Gastrocnemius medialis (tissue), 4 donors: ENCODE measurements around the gene PCCA. TPM values are rescaled to one million over a fixed set of nuclear protein-coding genes. Genes with fewer than 3 reads are reported as not detected.
"Not testable (repeated sequence)": the region's sequence is repeated elsewhere in the genome, so short reads cannot be mapped to it uniquely, and the experiment has no call there.

Source experiments
- ATAC-seq, 2 donors: fragments of 150-250 bp; one replicate each; pipeline ENCODE4 v1.9.1; 2016
- DNase-seq, 2 donors: peaks; one replicate each; pipeline ENCODE4 v3.0.0-alpha.2; 2019
- H3K27ac ChIP-seq, 4 donors: fragments of 200-600 bp; sonication (generic); 1 replicate in 1 of 4; 2 replicates in 3 of 4; pipeline ENCODE4 v1.5.1; 2016 to 2018; ENCODE audit warnings: mild to moderate bottlenecking in 2 of 4, moderate library complexity in 1 of 4
- H3K27me3 ChIP-seq, 3 donors: fragments of 200-600 bp; sonication (generic) in 2 of 3; 1 replicate in 1 of 3; 2 replicates in 2 of 3; pipeline versions ENCODE4 v1.5.1 to v1.6.0; 2016 to 2019; ENCODE audit warnings: mild to moderate bottlenecking in 1 of 3, moderate library complexity in 1 of 3
- H3K36me3 ChIP-seq, 2 donors: fragments of 200-600 bp; sonication (generic) in 1 of 2; one replicate each; pipeline ENCODE4 v1.5.1; 2017 to 2018
- H3K4me1 ChIP-seq, 2 donors: fragments of 200-600 bp; sonication (generic) in 1 of 2; one replicate each; pipeline ENCODE4 v1.5.1; 2016 to 2017; ENCODE audit warnings: mild to moderate bottlenecking in 2 of 2
- H3K4me3 ChIP-seq, 4 donors: fragments of 200-600 bp; sonication (generic) in 3 of 4; 1 replicate in 1 of 4; 2 replicates in 3 of 4; pipeline ENCODE4 v1.5.1; 2016 to 2019; ENCODE audit warnings: mild to moderate bottlenecking in 2 of 4
- H3K9me3 ChIP-seq, 3 donors: fragments of 200-600 bp; sonication (generic) in 2 of 3; 1 replicate in 1 of 3; 2 replicates in 2 of 3; pipeline ENCODE4 v1.5.1; 2016 to 2019
- POLR2A ChIP-seq, 2 donors: fragments of 450-650 bp; IDR thresholded peaks; one replicate each; pipeline ENCODE4 v1.6.1; 2017; ENCODE audit warnings: antibody characterized with exemption in 2 of 2, mild to moderate bottlenecking in 2 of 2, moderate library complexity in 2 of 2
- in situ Hi-C, 4 donors: fragments of 200-750 bp; cut with MboI; loops; one replicate each; pipeline versions ENCODE4 v1.15.0 to v1.8.0; 2017; ENCODE audit warnings: low sequenced_read_pairs in 4 of 4
- intact Hi-C: fragments of 100-400 bp; cut with DNase I; formaldehyde crosslinking; loops from one replicate; pipeline ENCODE4 v1.15.1; 2023; ENCODE audit warnings: low total_unique reads
- total RNA-seq, 4 donors: library from RNA; depleted of rRNA; stranded (reverse); fragments of >200 nt; gene quantifications; one replicate each; pipeline versions ENCODE4 v1.1.0 to v1.2.3, GENCODE V29; 2016
- TF ChIP-seq, protein P1 (sequence below), 5 experiments: fragments of 450-650 bp in 3 of 5; fragments of 200-600 bp in 2 of 5; sonication (generic) in 2 of 5; IDR thresholded peaks in 4 of 5; conservative IDR thresholded peaks in 1 of 5; 1 replicate in 4 of 5; 2 replicates in 1 of 5; pipeline ENCODE4 v1.5.1; 2016 to 2019; ENCODE audit warnings: antibody characterized with exemption in 5 of 5, mild to moderate bottlenecking in 3 of 5, moderate library complexity in 3 of 5

The PCCA gene
- total RNA-seq, 4 donors from 2014 or later, result 7.5 to 19.5 (median 10.8) TPM

DNA sequence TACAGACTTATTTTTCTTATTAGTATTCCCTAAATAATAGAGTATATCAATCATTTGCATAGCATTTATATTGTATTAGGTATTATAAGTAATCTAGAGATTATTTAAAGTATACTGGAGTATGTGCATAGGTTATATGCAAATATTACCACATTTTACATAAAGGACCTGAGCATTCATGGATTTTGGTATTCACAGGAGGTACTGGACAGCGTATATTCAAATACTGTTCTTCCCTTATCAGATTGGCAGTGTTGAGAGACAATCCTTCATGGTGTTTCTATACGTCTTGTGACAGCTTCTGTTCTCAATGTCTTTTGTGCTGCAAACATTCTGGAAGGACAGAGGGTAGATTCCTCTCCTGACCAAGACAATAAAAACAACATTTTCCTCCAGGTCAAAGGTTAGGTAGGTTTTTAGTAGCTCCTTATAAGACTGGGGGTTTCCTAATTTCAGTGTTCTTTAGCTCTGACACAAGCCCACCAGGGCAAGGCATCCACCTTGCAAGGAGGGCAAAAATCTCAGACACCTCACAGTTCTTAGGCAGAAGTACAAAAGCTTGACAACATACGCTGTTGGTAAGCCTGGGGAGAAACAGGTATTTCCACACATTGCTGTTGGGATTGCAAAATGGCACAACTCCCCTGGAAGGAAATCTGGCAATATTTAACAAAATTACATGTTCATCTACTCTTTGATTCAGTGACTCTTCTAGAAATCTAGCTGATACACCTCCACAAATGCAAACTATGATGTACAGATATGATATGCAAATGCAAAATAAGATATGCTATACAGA, 20.6 kb upstream of the PCCA start:
- Histone ChIP-seq H3K9me3 (no peaks in the 10 kb centered on the region), H3K4me1 (no peaks in the 10 kb centered on the region), H3K27me3 (no peaks in the 10 kb centered on the region), H3K27ac (no peak overlapping the region), H3K4me3 (no peak overlapping the region), H3K36me3 (no peaks in the 10 kb centered on the region)
- TF ChIP-seq, protein P1, sequence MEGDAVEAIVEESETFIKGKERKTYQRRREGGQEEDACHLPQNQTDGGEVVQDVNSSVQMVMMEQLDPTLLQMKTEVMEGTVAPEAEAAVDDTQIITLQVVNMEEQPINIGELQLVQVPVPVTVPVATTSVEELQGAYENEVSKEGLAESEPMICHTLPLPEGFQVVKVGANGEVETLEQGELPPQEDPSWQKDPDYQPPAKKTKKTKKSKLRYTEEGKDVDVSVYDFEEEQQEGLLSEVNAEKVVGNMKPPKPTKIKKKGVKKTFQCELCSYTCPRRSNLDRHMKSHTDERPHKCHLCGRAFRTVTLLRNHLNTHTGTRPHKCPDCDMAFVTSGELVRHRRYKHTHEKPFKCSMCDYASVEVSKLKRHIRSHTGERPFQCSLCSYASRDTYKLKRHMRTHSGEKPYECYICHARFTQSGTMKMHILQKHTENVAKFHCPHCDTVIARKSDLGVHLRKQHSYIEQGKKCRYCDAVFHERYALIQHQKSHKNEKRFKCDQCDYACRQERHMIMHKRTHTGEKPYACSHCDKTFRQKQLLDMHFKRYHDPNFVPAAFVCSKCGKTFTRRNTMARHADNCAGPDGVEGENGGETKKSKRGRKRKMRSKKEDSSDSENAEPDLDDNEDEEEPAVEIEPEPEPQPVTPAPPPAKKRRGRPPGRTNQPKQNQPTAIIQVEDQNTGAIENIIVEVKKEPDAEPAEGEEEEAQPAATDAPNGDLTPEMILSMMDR (IDR thresholded peaks at IDR 0.05 in 4 of 5, conservative IDR thresholded peaks at IDR 0.05 in 1 of 5), result no peak
- TF ChIP-seq POLR2A (IDR thresholded peaks at IDR 0.05), result no peak
- ATAC-seq (no peak), DNase-seq (no peak)
- intact Hi-C loops (no loop called here), in situ Hi-C loops (no loop called here)

DNA sequence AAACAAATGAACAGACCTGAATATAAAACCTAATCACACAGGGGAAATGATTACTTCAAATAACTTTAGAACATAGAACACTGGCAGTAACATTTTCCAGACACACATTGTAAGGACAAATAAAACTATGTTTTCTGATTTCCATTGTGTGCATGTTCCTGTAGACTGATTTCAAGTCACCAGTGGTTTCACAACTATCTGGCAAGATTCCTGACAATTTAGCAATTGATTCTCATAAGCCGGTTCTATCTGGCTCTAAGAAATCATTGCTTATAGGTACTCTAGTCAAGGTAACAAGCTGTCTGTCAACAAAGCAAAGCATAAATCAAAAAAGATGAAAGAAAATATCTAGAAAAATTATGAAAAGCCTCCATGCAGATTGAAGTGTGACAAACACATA, 19.6 kb upstream of the PCCA start:
- no peaks in the 10 kb centered on the region for H3K36me3 ChIP-seq
- no peaks in the 10 kb centered on the region for H3K9me3 ChIP-seq
- H3K27me3 ChIP-seq, result no peaks in the 10 kb centered on the region
- H3K4me1 ChIP-seq, result no peaks in the 10 kb centered on the region
- H3K27ac ChIP-seq, result no peak overlapping the region
- TF ChIP-seq, protein P1 (IDR thresholded peaks at IDR 0.05 in 4 of 5, conservative IDR thresholded peaks at IDR 0.05 in 1 of 5), result no peak
- no peak for TF ChIP-seq POLR2A (IDR thresholded peaks at IDR 0.05)
- intact Hi-C loops, result no loop called here
- in situ Hi-C loops, result no loop called here
- ATAC-seq (no peak), DNase-seq (no peak)
- H3K4me3 ChIP-seq, result no peak overlapping the region

DNA sequence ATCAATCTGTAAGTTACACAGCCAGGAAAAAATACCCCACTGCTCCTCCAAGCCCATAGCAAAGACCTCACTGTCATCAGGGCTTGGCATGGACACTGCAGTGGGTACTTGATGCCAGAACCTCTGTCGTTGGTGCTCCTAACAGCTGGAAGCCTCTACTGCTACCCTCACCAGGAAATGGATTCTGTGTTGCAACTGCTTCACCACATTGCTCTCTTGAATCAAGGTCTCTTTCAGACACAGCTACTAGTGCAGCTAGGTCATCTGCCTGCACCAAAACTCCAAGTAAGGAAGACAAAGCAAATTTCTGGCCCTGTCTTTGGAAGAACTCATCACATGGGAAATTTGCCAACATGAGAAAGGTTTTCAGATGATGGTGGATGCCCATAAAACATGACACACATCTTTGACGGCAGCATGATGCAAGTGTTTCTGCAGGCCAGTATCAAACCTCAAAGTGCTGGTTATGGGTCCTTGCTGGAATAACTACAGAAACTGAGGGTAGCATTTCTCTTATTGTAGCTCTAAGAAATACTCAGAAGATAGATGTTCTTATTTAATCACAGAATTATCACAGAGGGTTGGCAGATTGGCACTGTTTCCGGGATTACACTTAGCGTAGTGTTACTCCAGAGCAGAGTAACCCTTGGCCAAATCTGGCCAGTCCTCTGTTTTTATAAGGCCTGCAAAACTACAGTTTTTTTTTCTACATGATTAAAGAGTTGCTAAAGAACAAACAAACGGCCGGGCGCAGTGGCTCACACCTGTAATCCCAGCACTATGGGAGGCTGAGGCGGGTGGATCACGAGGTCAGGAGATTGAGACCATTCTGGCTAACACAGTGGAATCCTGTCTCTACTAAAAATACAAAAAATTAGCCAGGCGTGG, 12.9 kb upstream of the PCCA start:
- in situ Hi-C loops (no loop called here), intact Hi-C loops (no loop called here)
- Histone ChIP-seq H3K4me1 (no peaks in the 10 kb centered on the region), H3K4me3 (no peak overlapping the region), H3K9me3 (no peaks in the 10 kb centered on the region), H3K27me3 (no peaks in the 10 kb centered on the region), H3K36me3 (no peaks in the 10 kb centered on the region), H3K27ac (no peak overlapping the region)
- ATAC-seq (no peak), DNase-seq (no peak)
- TF ChIP-seq, protein P1 (IDR thresholded peaks at IDR 0.05 in 4 of 5, conservative IDR thresholded peaks at IDR 0.05 in 1 of 5), result no peak
- TF ChIP-seq POLR2A (IDR thresholded peaks at IDR 0.05), result no peak

DNA sequence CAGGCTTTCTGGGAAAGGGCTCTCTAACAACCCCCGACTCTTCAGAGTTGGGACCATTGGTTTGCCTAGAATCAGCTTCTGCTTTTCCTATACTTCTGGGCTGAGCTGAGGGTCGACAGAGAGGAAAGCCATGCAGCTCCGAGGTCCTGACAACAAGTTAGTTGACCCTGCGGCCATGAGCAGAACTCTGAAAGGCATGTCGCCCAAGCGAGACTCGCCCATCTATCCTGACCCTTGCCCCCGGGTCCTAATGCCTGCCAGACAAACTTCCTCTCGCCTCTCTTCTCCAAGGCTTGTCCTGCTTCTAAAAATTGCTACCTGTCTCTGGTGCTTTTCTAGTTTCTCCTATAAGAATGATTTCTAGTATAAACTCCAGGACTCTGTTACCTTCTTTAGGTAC, 9.9 kb upstream of the PCCA start:
- ATAC-seq, DNase-seq, intact Hi-C loops, H3K27ac ChIP-seq, H3K4me3 ChIP-seq, H3K36me3 ChIP-seq, H3K4me1 ChIP-seq, in situ Hi-C loops, H3K9me3 ChIP-seq, H3K27me3 ChIP-seq: not testable (repeated sequence)

DNA sequence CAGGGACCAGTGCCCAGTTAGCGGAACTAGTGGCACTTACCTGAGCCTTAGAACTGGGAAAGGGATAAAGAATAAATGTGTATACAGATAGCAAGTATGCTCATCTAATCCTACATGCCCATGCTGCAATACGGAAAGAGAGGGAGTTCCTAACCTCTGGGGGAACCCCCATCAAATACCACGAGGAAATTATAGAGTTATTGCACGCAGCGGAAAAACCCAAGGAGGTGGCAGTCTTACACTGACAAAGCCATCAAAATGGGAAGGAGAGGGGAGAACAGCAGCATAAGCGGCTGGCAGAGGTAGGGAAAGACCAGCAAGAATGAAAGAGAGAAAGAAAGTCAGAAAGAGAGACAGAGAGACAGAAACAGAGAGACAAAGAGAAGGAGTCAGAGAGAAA, 5.5 kb upstream of the PCCA start:
- H3K4me1 ChIP-seq, H3K4me3 ChIP-seq, H3K27me3 ChIP-seq, in situ Hi-C loops, ATAC-seq, DNase-seq, H3K9me3 ChIP-seq, H3K27ac ChIP-seq: not testable (repeated sequence)
- peaks cover 0 to 11% of the 10 kb centered on the region in 2 donors for H3K36me3 ChIP-seq
- intact Hi-C loops, result loop anchor here (10.0 kb wide), 1 partner anchor 579 kb away; the partner anchor contains the start of gene TM9SF2
